ENCODE measurements around the gene SULT1C2. TPM values are rescaled to one million over a fixed set of nuclear protein-coding genes. Genes with fewer than 3 reads are reported as not detected.

Gene SULT1C2
- total and polyA plus RNA-seq, 2 of the 4 experiments (the other 2 are of a cell fraction) = 0.09 TPM; not detected in 1

GRCh38 chr2:108345951-108346350 is 57.3 kb downstream of the SULT1C2 start:
- POLR2A ChIA-PET (ENCODE audit: unreplicated experiment) = no interaction called here
- no peaks in the 10 kb centered on the region for H3K79me1 ChIP-seq (ENCODE audit: low read depth in 1 of 2, low read length in 2 of 2)
- WGBS, 2 experiments (ENCODE audit: extremely low coverage in 2 of 2, insufficient read length in 1 of 2) = 80% methylated on average over 2 of the region's 3 CpGs; no CpG with 5 or more reads in 1 of the 2 experiments
- H3K4me3 ChIP-seq (ENCODE audit: insufficient read depth, low read depth, low read length) = no peak overlapping the region
- no peak overlapping the region for H3K27ac ChIP-seq (ENCODE audit: insufficient read depth, low read length)
- H2AFZ ChIP-seq (replicated peaks; ENCODE audit: low read length, poor library complexity) = no peak overlapping the region
- no peak overlapping the region for H3K9ac ChIP-seq (ENCODE audit: low read depth, low read length)
- H3K27me3 ChIP-seq (ENCODE audit: control insufficient read depth, insufficient read depth, low read length) = peaks cover 28% of the 10 kb centered on the region
- intact Hi-C loops (cut with micrococcal nuclease) = no loop called here
- in situ Hi-C loops (cut with MboI; ENCODE audit: low sequenced_read_pairs) = no loop called here
- no peaks in the 10 kb centered on the region for H3K9me1 ChIP-seq (ENCODE audit: insufficient read depth, low read length)
- dilution Hi-C loops (cut with HindIII; ENCODE audit: low sequenced_read_pairs, unreplicated experiment) = no loop called here
- H2AK5ac ChIP-seq (ENCODE audit: low read depth, low read length) = no peak overlapping the region
- no peak overlapping the region for H3K18ac ChIP-seq (ENCODE audit: low read depth, low read length)
- CTCF ChIA-PET = no interaction called here
- H2BK120ac ChIP-seq (ENCODE audit: low read depth, low read length) = no peak overlapping the region
- H2BK20ac ChIP-seq (ENCODE audit: low read depth, low read length) = no peak overlapping the region
- no peak overlapping the region for H2AK9ac ChIP-seq (replicated peaks; ENCODE audit: low read depth, low read length, poor library complexity)
- DNase-seq (no peak), ATAC-seq (ENCODE audit: low read depth) (no peak)
- no peak overlapping the region for H2BK5ac ChIP-seq (ENCODE audit: low read depth, low read length, poor library complexity, severe bottlenecking)
- H3K4ac ChIP-seq (ENCODE audit: low read depth, low read length) = no peak overlapping the region
- H4K91ac ChIP-seq (ENCODE audit: insufficient read depth, low read depth, low read length) = no peak overlapping the region
- H3K23ac ChIP-seq (ENCODE audit: low read depth, low read length) = no peak overlapping the region
- no peak overlapping the region for H2BK15ac ChIP-seq (ENCODE audit: low read depth, low read length)
- H3K14ac ChIP-seq (replicated peaks; ENCODE audit: low read depth, low read length) = no peak overlapping the region
- no TSS peak for BruUV-seq (replicated peaks)
- H3K36me3 ChIP-seq (ENCODE audit: control insufficient read depth, insufficient read depth, low read length) = no peaks in the 10 kb centered on the region
- H4K8ac ChIP-seq (ENCODE audit: low read depth in 2 of 2, low read length in 2 of 2) = no peak overlapping the region
- no peaks in the 10 kb centered on the region for H3K9me3 ChIP-seq (ENCODE audit: control insufficient read depth, insufficient read depth, low read length)
- no peaks in the 10 kb centered on the region for H4K20me1 ChIP-seq (ENCODE audit: insufficient read depth, low read length)
- H3K4me1 ChIP-seq (ENCODE audit: control insufficient read depth, insufficient read depth, low read length) = no peaks in the 10 kb centered on the region
- no peak overlapping the region for H3K4me2 ChIP-seq (ENCODE audit: low read depth, low read length)
- no peak overlapping the region for H3K56ac ChIP-seq (ENCODE audit: extremely low read depth, insufficient read depth, low read length)
- no peak overlapping the region for H4K5ac ChIP-seq (ENCODE audit: low read depth, low read length)
- TF ChIP-seq CHD1 (IDR thresholded peaks at IDR 0.05; ENCODE audit: low read depth, low read length) (no peak), CTCF (conservative IDR thresholded peaks at IDR 0.05; ENCODE audit: low read depth, low read length) (no peak), MAZ (IDR thresholded peaks at IDR 0.05; ENCODE audit: borderline replicate concordance, low read depth, low read length) (no peak), FOS (IDR thresholded peaks at IDR 0.05; ENCODE audit: low read depth, low read length) (no peak), MAFK (IDR thresholded peaks at IDR 0.05; ENCODE audit: low read depth, low read length) (no peak), SMC3 (IDR thresholded peaks at IDR 0.05; ENCODE audit: low read depth, low read length) (no peak), MXI1 (IDR thresholded peaks at IDR 0.05; ENCODE audit: borderline replicate concordance, low read depth, low read length) (no peak), POLR2A (IDR thresholded peaks at IDR 0.05; ENCODE audit: low read depth, low read length) (no peak), RFX5 (IDR thresholded peaks at IDR 0.05; ENCODE audit: low read depth, low read length) (no peak)
- TF ChIP-seq, protein P1, sequence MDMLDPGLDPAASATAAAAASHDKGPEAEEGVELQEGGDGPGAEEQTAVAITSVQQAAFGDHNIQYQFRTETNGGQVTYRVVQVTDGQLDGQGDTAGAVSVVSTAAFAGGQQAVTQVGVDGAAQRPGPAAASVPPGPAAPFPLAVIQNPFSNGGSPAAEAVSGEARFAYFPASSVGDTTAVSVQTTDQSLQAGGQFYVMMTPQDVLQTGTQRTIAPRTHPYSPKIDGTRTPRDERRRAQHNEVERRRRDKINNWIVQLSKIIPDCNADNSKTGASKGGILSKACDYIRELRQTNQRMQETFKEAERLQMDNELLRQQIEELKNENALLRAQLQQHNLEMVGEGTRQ (IDR thresholded peaks at IDR 0.05; ENCODE audit: low read depth, low read length) = no peak
- TF ChIP-seq, protein P2, sequence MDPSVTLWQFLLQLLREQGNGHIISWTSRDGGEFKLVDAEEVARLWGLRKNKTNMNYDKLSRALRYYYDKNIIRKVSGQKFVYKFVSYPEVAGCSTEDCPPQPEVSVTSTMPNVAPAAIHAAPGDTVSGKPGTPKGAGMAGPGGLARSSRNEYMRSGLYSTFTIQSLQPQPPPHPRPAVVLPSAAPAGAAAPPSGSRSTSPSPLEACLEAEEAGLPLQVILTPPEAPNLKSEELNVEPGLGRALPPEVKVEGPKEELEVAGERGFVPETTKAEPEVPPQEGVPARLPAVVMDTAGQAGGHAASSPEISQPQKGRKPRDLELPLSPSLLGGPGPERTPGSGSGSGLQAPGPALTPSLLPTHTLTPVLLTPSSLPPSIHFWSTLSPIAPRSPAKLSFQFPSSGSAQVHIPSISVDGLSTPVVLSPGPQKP (IDR thresholded peaks at IDR 0.05; ENCODE audit: borderline replicate concordance, low read depth, low read length) = no peak
